AG09319 (cell line): ENCODE data around the gene HLA-G.

Source experiments
- DNase-seq: peaks from one replicate; pipeline ENCODE4 v3.0.0-alpha.2; 2010; ENCODE audit warnings: low read depth; ENCODE audit errors: extremely low read depth
- CTCF ChIP-seq: IDR thresholded peaks from 2 replicates; pipeline ENCODE4 v1.5.1; 2011; ENCODE audit warnings: low read depth, mild to moderate bottlenecking, inconsistent platforms, low read length, moderate library complexity

The HLA-G gene

GRCh38 chr6:29816030-29816429 is 11.6 kb upstream of the HLA-G start:
- no peak for TF ChIP-seq CTCF
- DNase-seq: no peak

- no peak for TF ChIP-seq CTCF
Measured at GRCh38 chr6:29818892-29819291, 8.7 kb upstream of the HLA-G start.

GRCh38 chr6:29824144-29824543 is 3.5 kb upstream of the HLA-G start:
- TF ChIP-seq CTCF: no peak
- DNase-seq: no peak

More at GRCh38 chr6:29818892-29819291, 8.7 kb upstream of the HLA-G start:
- DNase-seq: no peak

DNA sequence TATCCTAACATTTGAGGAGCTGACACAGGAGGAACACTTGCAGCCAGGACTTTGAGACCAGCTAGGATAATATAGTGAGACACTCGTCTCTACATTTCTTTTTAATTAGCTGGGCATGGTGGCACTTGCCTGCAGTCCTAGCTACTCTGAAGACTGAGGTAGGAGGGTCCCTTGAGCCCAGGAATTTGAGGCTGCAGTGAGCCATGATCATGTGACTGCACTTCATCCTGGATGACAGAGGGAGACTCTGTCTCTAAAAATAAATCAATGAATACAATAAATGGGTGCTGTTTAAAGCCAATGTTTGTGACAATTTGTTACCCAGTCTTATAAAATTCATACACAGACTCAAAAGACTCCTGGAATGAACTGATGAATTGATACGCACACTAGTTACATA is 1.8 kb upstream of the HLA-G start:
- TF ChIP-seq CTCF: no peak
- DNase-seq: no peak

DNA sequence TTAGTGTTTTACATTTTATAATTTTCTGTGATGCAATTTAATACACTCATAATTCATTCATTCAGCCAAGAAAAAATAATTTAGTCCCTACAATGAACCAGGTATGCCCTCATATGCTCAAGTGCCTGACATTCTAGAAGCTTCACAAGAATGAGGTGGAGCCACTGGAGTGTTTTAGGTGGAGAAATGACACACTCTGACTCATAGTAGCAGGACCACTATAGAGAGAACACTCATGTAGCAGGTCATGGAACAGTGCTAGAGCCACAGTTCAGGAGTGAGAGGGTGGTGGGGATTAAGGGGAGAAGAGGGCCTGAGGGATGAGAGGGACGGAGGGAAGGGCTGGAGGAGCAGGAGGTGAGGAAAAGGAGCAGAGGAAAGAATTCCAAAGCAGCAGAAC is 1.4 kb upstream of the HLA-G start:
- TF ChIP-seq CTCF: no peak
- DNase-seq: no peak

- no peak for DNase-seq
- TF ChIP-seq CTCF: no peak
Measured at GRCh38 chr6:29828471-29828797, 809 bp downstream of the HLA-G start.

- no peak for DNase-seq
- no peak for TF ChIP-seq CTCF
Measured at GRCh38 chr6:29829766-29830165, 2.1 kb downstream of the HLA-G start.
